Raji (cell line): Measurements from ENCODE around the gene ZCCHC9.

ENCODE experiments used
- POLR2A ChIP-seq: IDR thresholded peaks from 2 replicates; pipeline ENCODE4 v1.6.1; 2011; ENCODE audit warnings: low read depth, low read length, control low read depth; ENCODE audit not compliant: insufficient read depth

Gene ZCCHC9, protein sequence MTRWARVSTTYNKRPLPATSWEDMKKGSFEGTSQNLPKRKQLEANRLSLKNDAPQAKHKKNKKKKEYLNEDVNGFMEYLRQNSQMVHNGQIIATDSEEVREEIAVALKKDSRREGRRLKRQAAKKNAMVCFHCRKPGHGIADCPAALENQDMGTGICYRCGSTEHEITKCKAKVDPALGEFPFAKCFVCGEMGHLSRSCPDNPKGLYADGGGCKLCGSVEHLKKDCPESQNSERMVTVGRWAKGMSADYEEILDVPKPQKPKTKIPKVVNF

DNA sequence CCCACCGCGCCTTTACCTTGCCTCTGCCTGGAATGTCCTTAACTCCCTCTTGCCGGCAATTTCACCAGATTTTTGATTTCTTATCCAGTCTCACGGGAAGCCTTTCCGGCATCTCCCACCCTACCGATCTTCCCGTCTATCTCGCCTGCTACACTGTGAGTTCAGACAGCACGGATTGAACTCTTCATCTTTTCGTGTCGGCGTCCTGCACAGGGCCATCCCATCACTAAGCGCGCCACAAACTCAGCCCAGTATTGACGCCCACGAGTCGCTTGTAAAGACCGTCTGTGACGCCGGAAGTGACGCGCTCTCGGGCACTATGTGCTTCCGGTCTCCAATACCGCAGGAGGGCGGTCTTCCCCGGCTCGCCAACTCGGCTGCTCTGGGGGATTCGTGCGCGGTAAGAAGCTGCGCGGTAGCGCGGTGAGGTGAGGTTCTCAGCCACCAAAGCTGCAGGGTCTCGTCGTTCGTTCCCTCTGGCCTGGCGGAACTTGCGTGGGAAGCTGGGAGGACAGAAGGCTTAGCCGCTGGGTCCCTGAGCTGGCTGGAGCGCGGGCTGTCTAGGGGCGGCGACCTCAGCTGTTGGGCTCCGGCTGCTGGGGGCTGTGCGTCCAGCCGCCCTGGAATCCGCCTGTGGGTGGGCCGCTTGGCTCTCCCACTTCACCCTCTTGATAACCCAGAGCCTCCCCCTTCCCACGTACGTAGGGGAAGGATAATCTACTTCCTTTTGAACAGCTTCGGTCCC, at the start of gene ZCCHC9:
TSS of gene ZCCHC9 (plus strand) at position 317 of the 745 bp plus-strand sequence. CDS start 3,171 bp downstream, outside the sequence.
- peak; percentile 97 for TF ChIP-seq POLR2A

- no peak for TF ChIP-seq POLR2A
These were observed 49.5 kb upstream of the ZCCHC9 start for GRCh38 chr5:81251922-81252321.

- TF ChIP-seq POLR2A, result no peak
These were observed 48.5 kb upstream of the ZCCHC9 start for GRCh38 chr5:81252904-81253303.

DNA sequence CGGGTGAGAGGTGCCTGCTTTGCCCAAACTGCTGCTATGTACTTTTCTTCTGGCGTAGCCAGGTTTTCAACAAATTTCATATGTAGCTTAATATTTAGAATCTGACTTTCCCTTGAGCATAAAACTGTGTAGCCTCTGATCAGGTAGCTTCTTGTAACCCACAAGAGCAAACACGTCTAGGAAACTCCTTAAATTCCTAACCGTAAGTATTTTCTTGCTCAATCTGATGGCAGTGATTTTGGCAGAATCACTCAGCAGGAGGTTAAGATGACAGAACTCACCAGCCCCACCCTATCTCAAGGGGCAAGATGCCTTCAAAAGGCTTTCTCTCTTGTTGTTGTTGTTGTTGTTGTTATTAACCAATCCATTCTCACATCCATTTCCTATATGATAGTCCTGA, 47.5 kb upstream of the ZCCHC9 start:
- no peak for TF ChIP-seq POLR2A

DNA sequence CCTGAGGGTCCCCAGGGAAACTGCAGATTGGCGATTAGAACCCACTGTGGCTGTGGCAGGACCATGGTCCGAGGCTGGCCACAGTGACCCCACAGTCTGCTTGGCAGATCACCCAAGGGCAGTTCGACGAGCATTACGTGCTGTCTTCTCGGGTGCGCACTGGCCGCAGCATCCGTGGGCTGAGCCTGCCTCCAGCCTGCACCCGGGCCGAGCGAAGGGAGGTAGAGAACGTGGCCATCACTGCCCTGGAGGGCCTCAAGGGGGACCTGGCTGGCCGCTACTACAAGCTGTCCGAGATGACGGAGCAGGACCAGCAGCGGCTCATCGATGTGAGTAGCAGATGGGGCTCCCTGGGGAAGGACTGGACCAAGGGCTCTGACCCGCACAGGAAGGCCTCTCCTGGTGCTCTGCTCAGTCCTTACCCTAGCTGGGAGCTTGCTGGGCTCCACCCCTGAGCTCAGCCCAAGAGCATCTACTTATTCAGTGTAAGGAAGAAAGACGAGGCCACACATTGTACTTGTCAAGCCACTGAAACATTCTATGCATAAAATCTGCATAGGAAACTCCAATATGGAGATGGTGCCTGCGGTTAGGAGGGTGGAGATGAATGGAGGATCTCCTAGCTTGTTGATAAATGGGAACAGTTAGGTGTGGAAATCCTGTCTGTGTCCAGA, 46.4 kb upstream of the ZCCHC9 start:
- TF ChIP-seq POLR2A, result no peak

- no peak for TF ChIP-seq POLR2A
These were observed 44.6 kb upstream of the ZCCHC9 start for GRCh38 chr5:81256766-81257165.

- no peak for TF ChIP-seq POLR2A
These were observed 36.3 kb upstream of the ZCCHC9 start for GRCh38 chr5:81265101-81265500.

DNA sequence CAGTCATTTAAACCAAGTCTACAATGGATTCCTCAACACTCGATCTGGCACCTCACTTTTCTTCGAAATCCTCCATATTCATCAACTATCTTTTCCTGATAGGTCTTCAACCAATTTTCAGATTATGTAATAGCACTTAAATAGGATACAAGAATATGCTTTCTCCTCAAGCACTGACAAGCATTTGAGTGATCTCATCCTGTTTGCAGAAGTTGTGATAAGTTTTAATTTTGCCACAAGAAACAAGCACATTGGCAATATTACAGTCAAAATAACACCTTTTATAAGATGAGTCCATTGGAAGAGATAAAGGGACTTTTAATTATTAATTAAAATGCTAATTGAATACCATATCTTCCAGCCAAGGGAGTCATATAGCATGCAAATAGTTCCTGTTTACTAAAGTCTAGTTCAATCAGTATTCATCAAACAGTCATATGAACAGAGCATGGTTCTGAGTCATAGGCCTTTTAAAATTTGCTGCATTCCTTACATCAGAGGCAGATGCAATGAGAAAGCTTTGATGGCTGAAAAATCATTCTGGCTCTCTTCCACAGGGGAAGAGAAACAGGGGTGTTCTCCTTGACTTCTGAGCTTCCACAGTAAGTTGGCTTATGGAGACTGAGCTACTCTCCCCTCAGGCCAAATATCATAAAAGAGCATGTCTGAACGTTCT, 32.7 kb upstream of the ZCCHC9 start:
- no peak for TF ChIP-seq POLR2A

GRCh38 chr5:81269751-81270393, 31.5 kb upstream of the ZCCHC9 start:
- TF ChIP-seq POLR2A, result no peak

- no peak for TF ChIP-seq POLR2A
These were observed 17.4 kb upstream of the ZCCHC9 start for GRCh38 chr5:81283976-81284375.

DNA sequence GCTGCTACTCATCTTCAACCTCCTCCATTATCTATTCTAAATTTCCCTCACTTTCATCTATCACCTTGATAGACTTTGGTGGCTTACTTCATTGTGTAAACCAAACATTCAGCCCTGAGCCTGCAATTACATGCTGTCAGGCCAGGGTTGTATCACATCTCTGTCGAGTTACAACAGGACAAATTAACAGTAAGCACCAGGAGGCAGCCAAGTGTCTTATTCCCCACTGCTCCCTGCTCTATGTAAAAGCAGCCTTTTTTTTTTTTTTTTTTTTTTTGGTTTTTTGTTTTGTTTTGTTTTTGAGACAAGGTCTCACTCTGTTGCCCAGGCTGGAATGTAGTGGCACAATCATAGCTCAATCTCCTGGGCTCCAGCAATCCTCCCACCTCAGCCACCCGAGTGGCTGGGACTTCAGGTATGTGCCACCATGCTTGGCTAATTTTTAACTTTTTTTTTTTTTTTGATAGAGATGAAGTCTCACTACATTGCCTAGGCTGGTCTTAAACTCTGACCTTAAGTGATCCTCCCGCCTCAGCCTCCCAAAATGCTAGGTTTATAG, 15.2 kb upstream of the ZCCHC9 start:
- TF ChIP-seq POLR2A, result no peak

- TF ChIP-seq POLR2A, result no peak
These were observed 13.4 kb upstream of the ZCCHC9 start for GRCh38 chr5:81288021-81288433.

DNA sequence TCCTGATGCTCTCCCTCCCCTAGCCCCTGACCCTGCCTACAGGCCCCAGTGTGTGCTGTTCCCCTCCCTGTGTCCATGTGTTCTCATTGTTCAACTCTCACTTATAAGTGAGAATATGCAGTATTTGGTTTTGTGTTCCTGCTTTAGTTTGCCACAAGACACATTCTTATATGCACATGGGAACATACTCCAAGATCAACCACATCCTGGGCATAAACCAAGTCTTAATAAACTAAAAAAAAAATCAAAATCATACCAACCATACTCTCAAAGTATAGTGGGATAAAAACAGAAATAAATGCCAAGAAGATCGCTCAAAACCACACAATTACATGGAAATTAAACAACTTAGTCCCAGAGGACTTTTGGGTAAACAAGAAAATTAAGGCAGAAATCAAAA, 11.2 kb upstream of the ZCCHC9 start:
- TF ChIP-seq POLR2A, result no peak

- TF ChIP-seq POLR2A, result no peak
These were observed 9.3 kb upstream of the ZCCHC9 start for GRCh38 chr5:81292130-81292529.

DNA sequence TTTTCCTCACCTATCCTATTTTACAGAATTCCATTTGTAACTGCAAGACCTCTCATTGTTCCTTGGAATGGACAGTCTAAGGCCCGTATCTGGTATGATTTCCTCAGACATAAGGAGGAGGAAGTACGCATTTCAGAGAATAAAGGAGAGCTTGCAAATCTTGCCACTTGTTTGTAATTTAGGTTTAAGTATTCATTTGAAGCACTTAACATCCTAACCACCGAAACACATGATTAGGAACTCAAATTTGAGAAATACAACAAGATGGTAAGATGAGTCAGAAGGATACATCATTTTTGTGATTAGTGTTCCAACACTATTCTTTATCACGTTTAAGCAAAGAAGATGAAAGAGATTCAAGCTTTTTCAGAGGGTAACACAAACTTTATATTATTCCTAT, 3.9 kb upstream of the ZCCHC9 start:
- TF ChIP-seq POLR2A, result no peak
